GM12873 (cell line): ENCODE data around the gene WDR74.

Source experiments
- CTCF ChIP-seq: IDR thresholded peaks from 2 replicates; pipeline ENCODE4 v1.5.1; 2012; ENCODE audit warnings: low read depth, mild to moderate bottlenecking, moderate library complexity, low read length, control low read depth; ENCODE audit not compliant: insufficient read depth; ENCODE audit errors: missing control alignments

WDR74 gene

DNA sequence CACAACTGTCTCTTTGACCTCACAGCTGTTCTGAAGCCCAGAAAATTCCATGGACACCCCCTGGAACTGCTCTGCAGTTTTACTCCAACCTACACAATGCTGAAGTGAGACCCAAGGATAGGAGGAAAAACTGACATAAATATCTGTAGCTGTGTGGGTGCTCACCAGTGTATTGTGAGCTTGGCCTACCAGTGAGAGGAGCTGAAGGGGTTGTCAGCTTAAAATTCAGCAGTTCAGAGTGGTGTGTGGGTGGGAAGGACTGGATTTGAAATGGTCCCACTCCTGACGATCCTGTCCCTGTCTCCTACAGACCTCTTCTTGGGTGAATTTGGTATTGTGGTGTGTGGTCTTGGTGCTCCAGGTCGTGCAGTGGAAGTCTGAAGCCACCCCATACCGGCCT, 49.8 kb downstream of the WDR74 start:
- TF ChIP-seq CTCF: no peak

DNA sequence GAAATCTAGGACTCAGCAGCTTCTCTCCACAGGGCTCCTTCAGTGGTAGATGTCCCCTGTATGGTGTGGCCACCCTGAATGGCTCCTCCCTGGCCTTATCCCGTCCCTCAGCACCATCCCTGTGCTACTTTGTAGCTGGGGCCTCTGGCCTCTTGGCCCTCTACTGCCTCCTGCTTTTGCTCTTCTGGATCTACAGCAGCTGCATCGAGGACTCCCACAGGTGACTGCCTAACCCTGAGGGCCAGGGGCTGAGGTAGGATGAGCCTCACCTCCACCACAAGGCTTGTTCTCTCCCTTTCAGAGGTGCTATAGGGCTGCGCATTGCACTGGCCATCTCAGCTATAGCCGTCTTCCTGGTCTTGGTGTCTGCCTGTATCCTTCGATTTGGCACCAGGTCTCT, 50.4 kb downstream of the WDR74 start:
- peak; percentile 10 for TF ChIP-seq CTCF

DNA sequence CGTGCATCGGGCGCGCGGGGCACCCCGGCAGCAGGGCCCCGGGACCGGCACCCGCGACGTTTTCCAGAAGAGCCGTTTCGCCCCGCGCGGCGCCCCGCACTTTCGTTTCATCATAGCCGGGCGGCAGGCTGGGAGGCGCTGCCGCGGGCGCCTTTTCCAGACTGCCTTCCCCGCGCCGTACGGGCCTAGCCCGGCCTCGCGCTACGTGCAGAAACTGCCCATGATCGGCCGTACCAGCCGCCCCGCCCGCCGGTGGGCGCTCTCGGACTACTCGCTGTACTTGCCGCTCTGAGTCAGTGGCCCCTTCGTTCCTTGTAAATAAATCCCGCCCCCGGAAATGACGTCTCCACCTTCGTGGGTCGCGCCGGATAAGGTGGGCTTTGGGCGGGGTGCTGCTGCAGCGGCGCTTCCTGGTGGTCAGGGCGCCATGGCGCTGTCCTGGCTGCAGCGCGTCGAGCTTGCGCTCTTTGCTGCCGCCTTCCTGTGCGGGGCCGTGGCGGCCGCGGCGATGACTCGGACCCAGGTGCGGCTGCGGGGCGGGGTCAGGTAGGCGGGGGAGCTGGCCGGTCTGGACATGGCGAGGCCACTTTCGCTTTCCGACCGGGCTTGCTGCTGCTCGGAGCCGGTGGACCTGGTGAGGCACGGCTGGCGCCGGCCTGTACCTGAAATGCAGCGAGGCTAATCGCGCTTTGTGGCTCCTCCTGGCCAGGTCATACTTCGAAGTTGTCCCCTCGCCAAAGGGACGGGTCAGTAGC, 52.2 kb downstream of the WDR74 start, which contains the start of gene TMEM179B:
Gene TMEM179B (plus strand): TSS at position 398 of the 755 bp plus-strand sequence. CDS start 30 bp downstream, at position 428.
- peak; percentile 77 for TF ChIP-seq CTCF

DNA sequence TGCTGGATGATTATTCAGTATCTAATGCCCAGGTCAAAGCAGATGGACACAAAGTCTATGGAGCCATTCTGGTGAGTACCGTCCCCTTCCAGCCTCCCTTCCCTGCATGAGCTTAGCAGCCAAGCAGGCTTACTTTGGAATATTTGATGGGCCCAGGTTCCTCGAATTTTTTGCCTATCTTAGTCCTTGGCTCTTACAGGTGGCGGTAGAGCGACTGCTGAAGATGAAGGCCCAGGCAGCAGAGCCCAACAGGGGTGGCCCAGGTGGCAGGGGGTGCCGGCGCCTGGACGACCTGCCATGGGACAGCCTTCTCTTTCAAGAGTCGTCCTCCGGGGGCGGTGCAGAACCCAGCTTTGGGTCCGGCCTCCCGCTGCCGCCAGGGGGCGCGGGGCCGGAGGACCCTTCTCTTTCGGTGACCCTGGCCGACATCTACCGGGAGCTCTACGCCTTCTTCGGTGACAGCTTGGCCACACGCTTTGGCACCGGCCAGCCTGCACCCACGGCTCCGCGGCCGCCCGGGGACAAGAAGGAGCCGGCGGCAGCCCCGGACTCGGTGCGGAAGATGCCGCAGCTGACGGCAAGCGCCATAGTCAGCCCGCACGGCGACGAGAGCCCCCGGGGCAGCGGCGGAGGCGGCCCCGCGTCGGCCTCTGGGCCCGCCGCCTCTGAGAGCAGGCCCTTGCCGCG, 52.9 kb downstream of the WDR74 start:
- TF ChIP-seq CTCF: peak; percentile 98
